ENCODE data around the gene ATP4B.
"Not testable (repeated sequence)": the region's sequence is repeated elsewhere in the genome, so short reads cannot be mapped to it uniquely, and the experiment has no call there.

The ATP4B gene

DNA sequence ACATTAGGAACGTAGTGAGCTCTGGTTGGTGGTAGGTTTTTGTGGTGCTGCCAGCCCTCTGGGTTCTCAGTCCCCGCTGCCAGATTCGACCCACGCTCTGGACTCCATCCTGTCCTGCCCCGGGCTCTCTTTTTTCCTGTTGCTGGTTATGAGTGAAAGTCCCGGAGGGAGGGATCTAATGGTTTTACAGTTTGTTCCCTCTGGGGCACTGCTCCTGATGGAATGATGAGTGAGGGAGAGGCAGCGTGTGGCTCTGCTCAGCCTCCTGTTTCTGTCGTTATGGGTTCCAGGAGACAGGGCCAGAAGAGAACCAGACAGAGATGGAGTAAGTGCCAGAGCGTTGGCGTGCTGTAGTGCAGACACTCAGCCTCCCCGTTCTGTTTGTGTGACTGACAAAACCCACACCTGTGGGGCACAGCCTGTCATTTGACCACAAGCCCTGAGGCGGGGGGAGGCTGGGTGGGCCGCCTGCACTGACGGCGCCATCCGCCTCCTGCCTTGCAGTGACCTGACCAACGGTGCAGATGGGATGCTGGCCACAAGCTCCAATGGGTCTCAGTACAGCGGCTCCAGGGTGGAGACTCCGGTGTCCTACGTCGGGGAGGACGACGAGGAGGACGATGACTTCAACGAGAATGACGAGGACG is 18.3 kb downstream of the ATP4B start:
- peak; percentile 22 for DNase-seq

- DNase-seq: no peak
Observed at GRCh38 chr13:113638806-113639205, 19.2 kb downstream of the ATP4B start.

- no peak for DNase-seq
Observed at GRCh38 chr13:113638173-113638746, 19.7 kb downstream of the ATP4B start.

DNA sequence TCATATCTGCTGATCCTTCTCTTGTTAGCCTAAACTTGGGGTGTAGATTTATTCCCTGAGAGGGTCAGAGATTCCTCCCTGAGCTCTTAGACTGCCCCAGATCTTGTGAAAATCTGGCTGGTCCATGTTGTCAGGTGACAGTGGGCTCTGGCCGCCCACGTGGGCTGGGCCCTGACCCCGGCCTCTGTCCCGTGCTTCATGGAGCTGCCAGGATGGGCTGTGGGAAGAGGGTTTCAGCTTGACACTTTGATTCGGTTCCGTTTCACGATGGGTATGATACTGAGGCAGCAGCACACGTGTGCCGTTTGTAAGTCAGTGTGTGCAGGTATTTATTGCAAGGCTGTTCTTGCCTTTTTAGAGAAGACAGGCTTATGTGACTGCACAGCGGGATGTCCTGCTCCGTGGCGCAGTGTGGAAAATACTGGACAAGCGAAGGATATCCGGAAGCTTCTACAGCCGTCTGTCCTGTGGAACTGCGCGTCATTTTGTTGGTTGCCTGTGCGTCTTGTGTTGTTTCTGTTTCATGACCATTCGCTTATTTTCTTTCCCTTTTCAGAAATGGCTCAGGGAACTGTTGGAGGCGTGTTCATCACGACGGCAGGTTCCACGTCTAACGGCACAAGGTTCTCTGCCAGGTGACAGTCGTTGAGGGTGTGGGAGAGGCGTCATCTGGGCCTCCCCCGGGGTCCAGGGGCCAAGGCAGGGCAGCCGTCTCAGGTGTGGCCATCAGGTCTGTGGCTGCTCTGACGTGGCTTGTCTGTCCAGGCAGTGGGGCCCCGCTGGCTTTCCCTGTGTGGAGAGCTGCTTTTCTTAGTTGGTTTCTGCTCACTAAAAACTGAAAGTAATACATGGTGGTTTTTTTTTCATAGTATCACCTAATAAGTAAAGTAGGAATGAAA is 20.5 kb downstream of the ATP4B start:
- DNase-seq: no peak

DNA sequence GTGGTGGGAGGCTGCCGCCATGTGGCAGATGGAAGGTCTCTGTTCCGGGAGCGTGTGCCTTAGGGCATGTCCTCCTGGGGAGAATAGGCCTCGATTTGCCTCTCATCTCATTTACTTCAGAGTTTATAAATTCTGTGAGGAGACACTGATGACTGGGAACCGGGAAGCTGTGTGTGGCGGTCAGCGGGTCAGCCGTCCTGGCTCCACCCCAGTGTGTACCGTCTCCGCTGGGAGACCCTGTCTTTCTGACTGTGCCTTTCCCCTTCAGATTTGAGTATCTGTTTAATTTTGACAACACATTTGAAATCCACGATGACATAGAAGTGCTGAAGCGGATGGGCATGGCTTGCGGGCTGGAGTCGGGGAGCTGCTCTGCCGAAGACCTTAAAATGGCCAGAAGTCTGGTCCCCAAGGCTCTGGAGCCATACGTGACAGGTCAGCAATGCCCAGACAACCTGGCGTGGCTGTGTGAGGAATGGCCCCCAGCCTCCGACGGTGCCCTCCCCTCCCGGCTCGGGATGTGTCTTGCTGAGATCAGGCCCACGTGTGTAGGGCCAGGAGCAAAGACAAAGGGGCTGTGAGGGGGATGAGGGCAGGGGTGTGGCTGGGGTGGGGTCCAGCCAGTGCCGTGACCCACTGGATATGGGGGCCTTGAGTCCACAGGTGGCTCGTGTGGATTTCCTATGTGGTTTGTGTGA is 21.6 kb downstream of the ATP4B start:
- DNase-seq: no peak

DNA sequence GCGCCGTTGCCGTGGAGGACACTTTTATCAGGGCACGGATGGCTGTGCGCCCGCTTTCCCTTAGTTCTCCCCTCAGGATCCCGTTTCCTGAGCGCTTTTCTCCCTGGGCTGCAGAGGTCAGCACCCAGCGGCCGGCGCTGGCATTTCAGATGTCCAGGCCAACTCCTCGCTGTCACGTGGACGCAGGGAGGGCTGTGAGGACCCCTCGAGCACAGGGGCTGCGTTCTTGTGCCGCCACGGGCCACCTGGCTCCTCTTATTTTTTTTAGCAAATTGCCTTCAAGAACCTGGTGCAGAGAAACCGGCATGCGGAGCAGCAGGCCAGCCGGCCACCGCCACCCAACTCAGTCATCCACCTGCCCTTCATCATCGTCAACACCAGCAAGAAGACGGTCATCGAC is 22.3 kb downstream of the ATP4B start:
- DNase-seq: no peak

GRCh38 chr13:113635048-113635420 is 23.0 kb downstream of the ATP4B start:
- no peak for DNase-seq

DNA sequence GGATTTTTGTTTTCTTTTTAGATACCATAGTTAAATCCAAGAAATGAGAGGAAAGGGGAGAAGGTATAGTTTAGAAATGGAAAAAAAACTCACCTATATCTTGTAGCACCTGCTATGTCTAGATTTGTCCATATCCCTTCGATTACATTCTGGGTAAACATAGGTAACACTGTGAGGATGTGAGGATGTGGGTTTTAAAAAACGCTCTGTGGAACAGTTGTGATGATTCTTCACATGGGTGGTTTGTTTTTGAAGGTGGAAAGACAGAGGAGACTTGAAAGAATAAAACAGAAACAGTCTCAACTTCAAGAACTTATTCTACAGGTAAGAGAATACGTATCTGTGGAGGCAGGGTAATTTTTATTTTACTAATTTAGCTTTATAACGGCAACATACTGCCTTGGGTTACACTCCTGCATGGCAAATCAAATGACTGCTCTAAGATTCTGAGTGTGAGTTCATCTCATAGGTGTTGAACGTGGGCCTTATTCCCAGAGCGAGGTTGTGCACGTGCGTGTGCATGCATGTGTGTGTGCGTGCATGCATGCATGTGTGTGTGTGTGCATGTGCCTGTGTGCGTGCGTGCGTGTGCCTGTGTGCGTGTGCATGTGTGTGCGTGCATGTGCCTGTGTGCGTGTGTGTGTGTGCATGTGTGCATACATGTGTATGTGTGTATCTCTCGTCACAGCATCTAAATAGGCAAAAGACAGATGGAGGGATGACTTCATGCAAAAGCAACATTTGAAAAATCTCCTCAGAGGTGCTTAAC is 23.5 kb downstream of the ATP4B start:
- no peak for DNase-seq

- no peak for DNase-seq
Observed at GRCh38 chr13:113633485-113633873, 24.5 kb downstream of the ATP4B start.

- DNase-seq: no peak
Observed at GRCh38 chr13:113632706-113633484, 25.1 kb downstream of the ATP4B start.

- DNase-seq: no peak
Observed at GRCh38 chr13:113631341-113632095, 26.5 kb downstream of the ATP4B start.

DNA sequence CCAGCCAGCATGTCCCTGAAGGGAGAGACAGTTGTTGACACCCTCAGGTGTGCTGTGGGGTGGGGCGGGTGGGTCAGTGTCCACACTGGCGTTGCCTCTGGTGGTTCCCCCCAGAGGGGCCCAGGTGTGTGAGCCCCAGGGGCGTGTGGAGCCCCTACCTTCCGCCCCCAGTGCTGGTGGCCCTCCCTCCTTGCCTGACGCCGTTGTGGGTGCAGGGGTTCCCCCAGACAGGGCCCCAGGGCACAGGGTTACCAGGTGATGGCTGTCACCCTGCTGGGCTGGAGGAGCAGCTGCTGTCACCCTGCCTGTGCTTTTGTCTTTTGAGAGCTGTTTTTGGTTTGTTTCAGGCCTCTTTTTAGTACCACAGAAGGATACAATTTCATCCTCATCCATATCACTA is 27.2 kb downstream of the ATP4B start:
- DNase-seq: no peak

DNA sequence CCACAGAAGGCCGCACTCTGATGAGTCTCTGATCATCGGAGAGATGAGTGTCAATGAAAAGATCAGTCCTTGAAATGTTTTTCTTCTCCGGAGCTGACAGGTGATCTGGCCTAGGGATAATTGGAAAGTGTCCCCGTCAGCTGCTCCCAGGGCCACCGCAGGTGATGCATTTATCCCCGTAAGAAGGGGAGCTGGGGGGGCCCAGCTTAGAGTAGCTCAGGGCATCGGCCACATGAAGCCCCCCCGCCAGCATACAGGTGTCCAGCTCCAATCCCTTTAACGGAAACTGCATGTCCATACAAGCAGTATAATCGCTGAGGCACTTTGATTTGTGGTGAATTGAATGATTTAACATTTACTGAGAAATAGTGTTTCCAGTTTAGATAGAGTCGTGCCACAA is 27.7 kb downstream of the ATP4B start:
- DNase-seq: no peak

DNA sequence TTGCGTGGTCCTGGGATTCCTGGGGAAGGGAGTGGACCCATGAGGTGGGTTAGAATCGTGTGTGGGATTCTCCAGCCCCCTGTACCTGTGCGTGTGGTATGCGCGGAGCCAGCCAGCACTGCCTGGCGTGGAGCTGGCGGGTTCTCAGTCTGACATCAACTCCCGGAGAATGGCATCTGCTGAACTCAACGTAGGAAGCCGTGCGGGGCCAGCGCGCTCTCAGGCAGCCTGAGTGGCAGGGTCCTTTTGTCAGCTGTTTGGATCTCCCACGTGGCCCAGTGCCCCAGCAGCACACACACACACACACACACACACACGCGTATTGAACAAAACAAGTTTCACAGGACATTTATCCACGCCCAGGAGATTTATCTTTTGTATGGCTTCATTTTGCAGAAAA is 28.1 kb downstream of the ATP4B start:
- no peak for DNase-seq

DNA sequence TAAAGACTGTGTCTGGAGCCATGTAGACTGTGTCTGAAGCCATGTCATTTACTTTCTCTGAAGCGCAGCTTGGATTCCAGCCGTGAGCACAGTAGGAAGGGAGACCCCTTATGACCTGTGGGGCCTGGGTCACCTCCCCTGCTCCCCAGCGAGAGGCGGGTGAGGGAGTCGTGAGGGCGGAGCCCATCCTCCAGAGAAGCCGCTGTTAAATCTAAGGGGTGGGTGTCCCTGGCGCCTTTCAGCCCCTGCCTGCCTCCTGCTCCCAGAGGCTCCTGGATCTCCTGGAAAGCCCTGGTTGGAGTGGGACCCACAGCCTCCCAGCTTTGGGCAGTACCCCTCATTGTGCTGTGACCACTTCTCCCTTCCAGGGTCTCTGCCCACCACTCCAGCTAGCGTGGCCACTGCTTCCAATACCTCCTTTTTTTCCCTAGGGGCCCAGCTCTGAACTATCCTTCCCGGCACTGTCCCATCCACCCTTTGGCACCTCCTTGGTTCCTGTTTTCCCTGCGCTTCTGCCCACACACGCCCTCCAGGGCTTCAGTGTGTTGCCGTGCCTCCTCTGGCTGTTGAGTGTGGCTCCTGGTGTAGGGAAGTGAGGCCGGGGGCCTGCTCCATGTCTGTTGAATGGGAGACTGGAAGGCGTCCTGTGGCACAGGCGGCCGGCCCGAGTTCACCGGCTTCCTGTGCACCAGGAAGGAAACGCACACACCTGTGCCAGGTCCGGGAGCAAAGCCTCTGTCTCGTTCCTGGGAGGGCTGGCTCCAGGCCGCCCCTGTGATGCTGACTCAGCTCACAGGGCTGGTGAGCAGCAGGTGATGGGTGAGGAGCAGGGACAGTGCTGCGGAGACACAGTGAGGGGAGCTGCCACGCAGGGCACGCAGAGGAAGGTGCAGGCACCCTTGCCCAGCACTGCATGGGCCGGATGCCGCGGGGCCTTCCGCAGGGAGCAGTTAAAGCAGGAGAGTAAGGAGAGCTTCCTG is 29.4 kb downstream of the ATP4B start:
- DNase-seq: no peak

GRCh38 chr13:113627136-113627535 is 30.9 kb downstream of the ATP4B start:
- DNase-seq: no peak

- DNase-seq: peak; percentile 78
Observed at GRCh38 chr13:113625965-113626721, 31.9 kb downstream of the ATP4B start.

DNA sequence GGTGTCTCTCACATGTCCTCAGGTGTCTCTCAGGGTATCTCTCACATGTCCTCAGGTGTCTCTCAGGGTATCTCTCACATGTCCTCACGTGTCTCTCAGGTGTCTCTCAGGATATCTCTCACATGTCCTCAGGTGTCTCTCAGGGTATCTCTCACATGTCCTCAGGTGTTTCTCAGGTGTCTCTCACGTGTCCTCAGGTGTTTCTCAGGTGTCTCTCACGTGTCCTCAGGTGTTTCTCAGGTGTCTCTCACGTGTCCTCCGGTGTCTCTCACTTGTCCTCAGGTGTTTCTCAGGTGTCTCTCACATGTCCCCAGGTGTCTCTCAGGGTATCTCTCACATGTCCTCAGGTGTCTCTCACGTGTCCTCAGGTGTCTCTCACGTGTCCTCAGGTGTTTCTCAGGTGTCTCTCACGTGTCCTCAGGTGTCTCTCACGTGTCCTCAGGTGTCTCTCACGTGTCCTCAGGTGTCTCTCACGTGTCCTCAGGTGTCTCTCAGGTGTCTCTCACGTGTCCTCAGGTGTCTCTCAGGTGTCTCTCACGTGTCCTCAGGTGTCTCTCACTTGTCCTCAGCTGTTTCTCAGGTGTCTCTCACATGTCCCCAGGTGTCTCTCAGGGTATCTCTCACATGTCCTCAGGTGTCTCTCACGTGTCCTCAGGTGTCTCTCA is 33.2 kb downstream of the ATP4B start:
- not testable (repeated sequence) for DNase-seq
